C4-2B (cell line): ENCODE measurements around the gene ZNF33B.

Source experiments
- H3K27ac ChIP-seq: fragments of 450-650 bp; 2 replicates; pipeline ENCODE4 v1.5.1; 2017
- CTCF ChIP-seq: fragments of 450-650 bp; conservative IDR thresholded peaks from 2 replicates; pipeline ENCODE4 v1.5.1; 2017; ENCODE audit warnings: mild to moderate bottlenecking
- ZFX ChIP-seq: fragments of 450-650 bp; IDR thresholded peaks from 2 replicates; pipeline ENCODE4 v1.6.1; 2017

The ZNF33B gene

GRCh38 chr10:42615419-42615818 is 23.0 kb downstream of the ZNF33B start:
- no peak for TF ChIP-seq ZFX
- TF ChIP-seq CTCF, result no peak
- H3K27ac ChIP-seq, result no peak overlapping the region

GRCh38 chr10:42609872-42610271 is 28.5 kb downstream of the ZNF33B start:
- H3K27ac ChIP-seq, result no peak overlapping the region
- no peak for TF ChIP-seq CTCF
- TF ChIP-seq ZFX, result no peak

GRCh38 chr10:42598249-42598873 is 40.0 kb downstream of the ZNF33B start:
- TF ChIP-seq CTCF (no peak), ZFX (no peak)
- H3K27ac ChIP-seq, result no peak overlapping the region

GRCh38 chr10:42596196-42596595 is 42.2 kb downstream of the ZNF33B start:
- TF ChIP-seq CTCF (no peak), ZFX (no peak)
- no peak overlapping the region for H3K27ac ChIP-seq

GRCh38 chr10:42594246-42594650 is 44.1 kb downstream of the ZNF33B start:
- no peak for TF ChIP-seq ZFX
- TF ChIP-seq CTCF, result no peak
- no peak overlapping the region for H3K27ac ChIP-seq

- H3K27ac ChIP-seq, result no peak overlapping the region
- TF ChIP-seq CTCF (no peak), ZFX (no peak)
Measured at GRCh38 chr10:42593284-42593683, 45.1 kb downstream of the ZNF33B start.

GRCh38 chr10:42583828-42584227 is 54.5 kb downstream of the ZNF33B start:
- H3K27ac ChIP-seq, result no peak overlapping the region
- TF ChIP-seq ZFX, result no peak
- no peak for TF ChIP-seq CTCF
